Trophoblast cell (in vitro differentiated cells and primary cell): Measurements from ENCODE around the gene GBF1.
A peak's percentile ranks its signal among the peaks of the same experiment; 100 is the strongest.

Experiments
- DNase-seq, 2 donors: peaks; one replicate each; pipeline ENCODE4 v3.0.0-alpha.2; 2016
- H2AFZ ChIP-seq: 2 replicates; pipeline ENCODE4 v1.6.1; 2013; ENCODE audit warnings: low read length, moderate library complexity, mild to moderate bottlenecking; ENCODE audit not compliant: insufficient read depth, poor library complexity
- H2AK5ac ChIP-seq: 2 replicates; pipeline ENCODE4 v1.6.1; 2013; ENCODE audit warnings: mild to moderate bottlenecking, low read length
- H2BK120ac ChIP-seq: 2 replicates; pipeline ENCODE4 v1.6.1; 2013; ENCODE audit warnings: low read length, mild to moderate bottlenecking, moderate library complexity; ENCODE audit not compliant: insufficient read depth, poor library complexity
- H2BK12ac ChIP-seq: 2 replicates; pipeline ENCODE4 v1.6.1; 2013; ENCODE audit warnings: mild to moderate bottlenecking, low read length, moderate library complexity
- H2BK5ac ChIP-seq: 2 replicates; pipeline ENCODE4 v1.6.1; 2013; ENCODE audit warnings: low read length, low read depth, moderate library complexity, mild to moderate bottlenecking; ENCODE audit not compliant: poor library complexity
- H3K14ac ChIP-seq: 2 replicates; pipeline ENCODE4 v1.6.1; 2013; ENCODE audit warnings: mild to moderate bottlenecking, low read length
- H3K18ac ChIP-seq: 2 replicates; pipeline ENCODE4 v1.6.1; 2013; ENCODE audit warnings: mild to moderate bottlenecking, low read length
- H3K23ac ChIP-seq: 2 replicates; pipeline ENCODE4 v1.6.1; 2013; ENCODE audit warnings: low read length
- H3K27ac ChIP-seq: 2 replicates; pipeline ENCODE4 v1.5.1; 2013; ENCODE audit warnings: low read depth, mild to moderate bottlenecking, inconsistent platforms, low read length, moderate library complexity
- H3K27me3 ChIP-seq: 2 replicates; pipeline ENCODE4 v1.6.1; 2013; ENCODE audit warnings: inconsistent platforms, mild to moderate bottlenecking, low read length, moderate library complexity; ENCODE audit not compliant: insufficient read depth
- H3K36me3 ChIP-seq, 2 experiments: 1 replicate in 1 of 2; 2 replicates in 1 of 2; pipeline ENCODE4 v1.6.1; 2013; ENCODE audit warnings: low read length in 2 of 2, mild to moderate bottlenecking in 2 of 2, moderate library complexity in 1 of 2; ENCODE audit not compliant: insufficient read depth in 2 of 2, control insufficient read depth in 1 of 2
- H3K4ac ChIP-seq: 2 replicates; pipeline ENCODE4 v1.6.1; 2013; ENCODE audit warnings: low read depth, mild to moderate bottlenecking, low read length, moderate library complexity
- H3K4me1 ChIP-seq, 2 experiments: 1 replicate in 1 of 2; 2 replicates in 1 of 2; pipeline ENCODE4 v1.6.1; 2013; ENCODE audit warnings: low read length in 2 of 2, mild to moderate bottlenecking in 2 of 2, moderate library complexity in 1 of 2; ENCODE audit not compliant: insufficient read depth in 2 of 2, control insufficient read depth in 1 of 2
- H3K4me2 ChIP-seq: 2 replicates; pipeline ENCODE4 v1.6.1; 2013; ENCODE audit warnings: inconsistent platforms, mild to moderate bottlenecking, low read length, moderate library complexity
- H3K4me3 ChIP-seq: 2 replicates; pipeline ENCODE4 v1.5.1; 2013; ENCODE audit warnings: mild to moderate bottlenecking, low read depth, low read length, inconsistent platforms
- H3K79me1 ChIP-seq: one replicate; pipeline ENCODE4 v1.6.1; 2013; ENCODE audit warnings: low read length
- H3K79me2 ChIP-seq: 2 replicates; pipeline ENCODE4 v1.6.1; 2013; ENCODE audit warnings: low read length, mild to moderate bottlenecking; ENCODE audit not compliant: control insufficient read depth, insufficient read depth, poor library complexity
- H3K9ac ChIP-seq: 2 replicates; pipeline ENCODE4 v1.6.1; 2013; ENCODE audit warnings: mild to moderate bottlenecking, low read length
- H3K9me3 ChIP-seq: 2 replicates; pipeline ENCODE4 v1.6.1; 2013; ENCODE audit warnings: low read depth, mild to moderate bottlenecking, control low read depth, inconsistent platforms, low read length; ENCODE audit not compliant: insufficient read depth
- H4K12ac ChIP-seq: 2 replicates; pipeline ENCODE4 v1.6.1; 2013; ENCODE audit warnings: low read depth, mild to moderate bottlenecking, low read length, moderate library complexity
- H4K8ac ChIP-seq: 2 replicates; pipeline ENCODE4 v1.6.1; 2013; ENCODE audit warnings: low read depth, mild to moderate bottlenecking, low read length, moderate library complexity
- H4K91ac ChIP-seq: one replicate; pipeline ENCODE4 v1.6.1; 2013; ENCODE audit warnings: low read depth, mild to moderate bottlenecking, low read length, moderate library complexity
- WGBS: extraction: QIAGEN DNeasy Blood & Tissue Kit; methylation state at CpG from one replicate; pipeline ENCODE4 v1.1.7; 2013; ENCODE audit warnings: missing lambda C conversion rate; ENCODE audit not compliant: insufficient read length, insufficient coverage; ENCODE audit errors: extremely low coverage; 5-methylcytosine and 5-hydroxymethylcytosine counted together

The GBF1 gene

GRCh38 chr10:102312683-102313082, 67.4 kb downstream of the GBF1 start:
- no peak overlapping the region for H3K9ac ChIP-seq
- no peak overlapping the region for H3K4ac ChIP-seq
- H2BK120ac ChIP-seq: no peak overlapping the region
- no peak overlapping the region for H3K14ac ChIP-seq
- H3K4me2 ChIP-seq: no peak overlapping the region
- H2BK12ac ChIP-seq: no peak overlapping the region
- peaks cover 0 to 4% of the 10 kb centered on the region in 2 experiments for H3K36me3 ChIP-seq
- no peak overlapping the region for H2BK5ac ChIP-seq
- H3K79me2 ChIP-seq: no peaks in the 10 kb centered on the region
- H3K18ac ChIP-seq: no peak overlapping the region
- DNase-seq: no peak
- H3K4me1 ChIP-seq: peaks cover 4 to 14% of the 10 kb centered on the region in 2 experiments
- no CpG with 5 or more reads among the region's 1 CpG for WGBS
- no peak overlapping the region for H4K8ac ChIP-seq
- H2AFZ ChIP-seq: no peak overlapping the region
- no peak overlapping the region for H4K91ac ChIP-seq
- H4K12ac ChIP-seq: no peak overlapping the region
- no peaks in the 10 kb centered on the region for H3K27me3 ChIP-seq
- H3K23ac ChIP-seq: no peak overlapping the region
- no peak overlapping the region for H2AK5ac ChIP-seq
- H3K27ac ChIP-seq: no peak overlapping the region
- no peaks in the 10 kb centered on the region for H3K79me1 ChIP-seq
- H3K4me3 ChIP-seq: no peak overlapping the region
- H3K9me3 ChIP-seq: no peaks in the 10 kb centered on the region

- Histone ChIP-seq H2BK5ac (no peak overlapping the region), H3K4ac (no peak overlapping the region), H2AK5ac (no peak overlapping the region), H3K14ac (no peak overlapping the region), H3K27ac (no peak overlapping the region), H3K18ac (no peak overlapping the region), H2BK12ac (no peak overlapping the region), H2AFZ (no peak overlapping the region), H3K9me3 (no peaks in the 10 kb centered on the region), H3K23ac (no peak overlapping the region), H3K4me3 (no peak overlapping the region), H3K79me2 (no peaks in the 10 kb centered on the region), H3K9ac (no peak overlapping the region), H3K27me3 (no peaks in the 10 kb centered on the region), H4K91ac (no peak overlapping the region), H4K8ac (no peak overlapping the region), H3K4me1 (peaks cover 4 to 14% of the 10 kb centered on the region in 2 experiments), H4K12ac (no peak overlapping the region), H3K4me2 (no peak overlapping the region), H3K36me3 (peaks cover 2 to 4% of the 10 kb centered on the region in 2 experiments), H3K79me1 (no peaks in the 10 kb centered on the region), H2BK120ac (no peak overlapping the region)
- WGBS: no CpG with 5 or more reads among the region's 8 CpGs
- no peak for DNase-seq
These were observed 68.0 kb downstream of the GBF1 start for GRCh38 chr10:102313221-102313896.

- no peak overlapping the region for H4K8ac ChIP-seq
- H3K79me2 ChIP-seq: no peaks in the 10 kb centered on the region
- H3K9me3 ChIP-seq: no peaks in the 10 kb centered on the region
- H4K91ac ChIP-seq: no peak overlapping the region
- no peak overlapping the region for H3K27ac ChIP-seq
- H3K9ac ChIP-seq: no peak overlapping the region
- H2BK120ac ChIP-seq: no peak overlapping the region
- no peak overlapping the region for H2BK5ac ChIP-seq
- H3K14ac ChIP-seq: no peak overlapping the region
- H3K36me3 ChIP-seq: peaks cover 2 to 4% of the 10 kb centered on the region in 2 experiments
- no peak overlapping the region for H3K4ac ChIP-seq
- DNase-seq: no peak
- no peak overlapping the region for H2AFZ ChIP-seq
- no peak overlapping the region for H2AK5ac ChIP-seq
- no CpG with 5 or more reads among the region's 1 CpG for WGBS
- no peak overlapping the region for H3K4me2 ChIP-seq
- no peak overlapping the region for H3K4me3 ChIP-seq
- H3K27me3 ChIP-seq: no peaks in the 10 kb centered on the region
- no peak overlapping the region for H3K18ac ChIP-seq
- no peak overlapping the region for H3K23ac ChIP-seq
- H4K12ac ChIP-seq: no peak overlapping the region
- no peaks in the 10 kb centered on the region for H3K79me1 ChIP-seq
- H3K4me1 ChIP-seq: peaks cover 4 to 14% of the 10 kb centered on the region in 2 experiments
- no peak overlapping the region for H2BK12ac ChIP-seq
These were observed 69.5 kb downstream of the GBF1 start for GRCh38 chr10:102314801-102315200.

GRCh38 chr10:102316421-102316820, 71.1 kb downstream of the GBF1 start:
- Histone ChIP-seq H4K91ac (no peak overlapping the region), H3K79me1 (no peaks in the 10 kb centered on the region), H3K27ac (no peak overlapping the region), H2AFZ (no peak overlapping the region), H3K4me1 (peaks cover 0 to 3% of the 10 kb centered on the region in 2 experiments), H2BK5ac (no peak overlapping the region), H3K36me3 (peaks cover 2 to 4% of the 10 kb centered on the region in 2 experiments), H2BK120ac (no peak overlapping the region), H3K14ac (no peak overlapping the region), H2BK12ac (no peak overlapping the region), H3K79me2 (no peaks in the 10 kb centered on the region), H4K12ac (no peak overlapping the region), H3K4me3 (no peak overlapping the region), H3K9me3 (no peaks in the 10 kb centered on the region), H2AK5ac (no peak overlapping the region), H3K4ac (no peak overlapping the region), H3K23ac (no peak overlapping the region), H3K4me2 (no peak overlapping the region), H4K8ac (no peak overlapping the region), H3K27me3 (no peaks in the 10 kb centered on the region), H3K18ac (no peak overlapping the region), H3K9ac (no peak overlapping the region)
- WGBS: no CpG with 5 or more reads among the region's 1 CpG
- peak in 1 of 2 donors; percentile 33 for DNase-seq
